ENCODE measurements around the gene DESI1.
"Not testable (repeated sequence)": the region's sequence is repeated elsewhere in the genome, so short reads cannot be mapped to it uniquely, and the experiment has no call there.

DESI1 gene

GRCh38 chr22:41585898-41586297 is 34.9 kb downstream of the DESI1 start:
- no peak for DNase-seq (ENCODE audit: low read depth in 2 of 2)

- DNase-seq (ENCODE audit: low read depth in 2 of 2): no peak
Measured at GRCh38 chr22:41584881-41585280, 36.0 kb downstream of the DESI1 start.

GRCh38 chr22:41582694-41583093 is 38.1 kb downstream of the DESI1 start:
- no peak for DNase-seq (ENCODE audit: low read depth in 2 of 2)

- DNase-seq (ENCODE audit: low read depth in 2 of 2): no peak
Measured at GRCh38 chr22:41579997-41580355, 40.9 kb downstream of the DESI1 start.

- no peak for DNase-seq (ENCODE audit: low read depth in 2 of 2)
Measured at GRCh38 chr22:41579297-41579996, 41.4 kb downstream of the DESI1 start.

- no peak for DNase-seq (ENCODE audit: low read depth in 2 of 2)
Measured at GRCh38 chr22:41578818-41579217, 42.0 kb downstream of the DESI1 start.

GRCh38 chr22:41578114-41578513 is 42.7 kb downstream of the DESI1 start:
- no peak for DNase-seq (ENCODE audit: low read depth in 2 of 2)

- no peak for DNase-seq (ENCODE audit: low read depth in 2 of 2)
Measured at GRCh38 chr22:41576877-41577276, 44.0 kb downstream of the DESI1 start.

GRCh38 chr22:41575533-41575932 is 45.3 kb downstream of the DESI1 start:
- no peak for DNase-seq (ENCODE audit: low read depth in 2 of 2)

- DNase-seq (ENCODE audit: low read depth in 2 of 2): no peak
Measured at GRCh38 chr22:41574847-41575381, 45.9 kb downstream of the DESI1 start.

GRCh38 chr22:41573677-41574076 is 47.2 kb downstream of the DESI1 start:
- DNase-seq (ENCODE audit: low read depth in 2 of 2): no peak

- DNase-seq (ENCODE audit: low read depth in 2 of 2): not testable (repeated sequence)
Measured at GRCh38 chr22:41572305-41572704, 48.5 kb downstream of the DESI1 start.

- DNase-seq (ENCODE audit: low read depth in 2 of 2): no peak
Measured at GRCh38 chr22:41571786-41572185, 49.1 kb downstream of the DESI1 start.

GRCh38 chr22:41570221-41570620 is 50.6 kb downstream of the DESI1 start:
- no peak for DNase-seq (ENCODE audit: low read depth in 2 of 2)

GRCh38 chr22:41568811-41569210 is 52.0 kb downstream of the DESI1 start:
- no peak for DNase-seq (ENCODE audit: low read depth in 2 of 2)

GRCh38 chr22:41567512-41567768 is 53.4 kb downstream of the DESI1 start:
- DNase-seq (ENCODE audit: low read depth in 2 of 2): no peak

GRCh38 chr22:41565403-41566054 is 55.3 kb downstream of the DESI1 start:
- DNase-seq (ENCODE audit: low read depth in 2 of 2): no peak

- no peak for DNase-seq (ENCODE audit: low read depth in 2 of 2)
Measured at GRCh38 chr22:41564563-41564962, 56.3 kb downstream of the DESI1 start.

GRCh38 chr22:41563051-41563711 is 57.7 kb downstream of the DESI1 start:
- no peak for DNase-seq (ENCODE audit: low read depth in 2 of 2)

GRCh38 chr22:41562461-41562860 is 58.4 kb downstream of the DESI1 start:
- no peak for DNase-seq (ENCODE audit: low read depth in 2 of 2)

- no peak for DNase-seq (ENCODE audit: low read depth in 2 of 2)
Measured at GRCh38 chr22:41561788-41562187, 59.1 kb downstream of the DESI1 start.

GRCh38 chr22:41561335-41561734 is 59.5 kb downstream of the DESI1 start:
- DNase-seq (ENCODE audit: low read depth in 2 of 2): no peak

- no peak for DNase-seq (ENCODE audit: low read depth in 2 of 2)
Measured at GRCh38 chr22:41560095-41560471, 60.8 kb downstream of the DESI1 start.

Data from stimulated activated CD4-positive, alpha-beta T cell treated with anti-CD3 and anti-CD28 coated beads, Interleukin-12 subunit alpha, Interleukin-12 subunit beta, amount 100 ng/mL, for 24 hours (primary cell).